IgD-negative memory B cell (primary cell): ENCODE measurements around the gene WDR70. TPM values are rescaled to one million over a fixed set of nuclear protein-coding genes. Genes with fewer than 3 reads are reported as not detected.
A peak's percentile ranks its signal among the peaks of the same experiment; 100 is the strongest.
"Not testable (repeated sequence)": the region's sequence is repeated elsewhere in the genome, so short reads cannot be mapped to it uniquely, and the experiment has no call there.

Experiments
- H3K27ac Mint-ChIP-seq, 3 donors: one replicate each; pipeline ENCODE4 v1.8.0; 2020 to 2022; ENCODE audit warnings: mild to moderate bottlenecking in 3 of 3, mixed read lengths in 3 of 3, moderate library complexity in 1 of 3
- H3K27me3 Mint-ChIP-seq: one replicate; pipeline ENCODE4 v1.8.0; 2021; ENCODE audit warnings: mixed read lengths
- H3K36me3 Mint-ChIP-seq: one replicate; pipeline ENCODE4 v1.8.0; 2020; ENCODE audit warnings: mild to moderate bottlenecking, mixed read lengths
- H3K4me1 Mint-ChIP-seq, 3 donors: one replicate each; pipeline ENCODE4 v1.8.0; 2020 to 2022; ENCODE audit warnings: mixed read lengths in 3 of 3, mild to moderate bottlenecking in 1 of 3
- H3K4me3 Mint-ChIP-seq, 4 donors: one replicate each; pipeline ENCODE4 v1.8.0; 2020 to 2022; ENCODE audit warnings: mild to moderate bottlenecking in 4 of 4, mixed read lengths in 4 of 4, moderate library complexity in 3 of 4
- H3K9me3 Mint-ChIP-seq, 3 donors: one replicate each; pipeline ENCODE4 v1.8.0; 2020 to 2021; ENCODE audit warnings: mixed read lengths in 3 of 3, mild to moderate bottlenecking in 1 of 3
- polyA plus RNA-seq: library from polyadenylated mRNA; unstranded; fragments of 300-500 nt; fragmentation: Illumina TruSeq; gene quantifications from one replicate; pipeline ENCODE4 v1.2.3, GENCODE V29; 2021

The WDR70 gene
- polyA plus RNA-seq, 1 donor from 2014 or later, result 21.6 TPM

GRCh38 chr5:37601163-37601562, 222.0 kb downstream of the WDR70 start:
- Mint-ChIP-seq H3K27me3 (no peaks in the 10 kb centered on the region), H3K27ac (peak overlapping the region in 1 of 3 donors; percentile 78), H3K36me3 (peaks cover 14% of the 10 kb centered on the region), H3K4me1 (peaks cover 0 to 2% (median 0%) of the 10 kb centered on the region in 3 donors), H3K4me3 (no peak overlapping the region), H3K9me3 (peaks cover 4 to 12% (median 9%) of the 10 kb centered on the region in 3 donors)

- peak overlapping the region in 1 of 3 donors; percentile 62 for H3K27ac Mint-ChIP-seq
- H3K4me3 Mint-ChIP-seq, result no peak overlapping the region
- H3K27me3 Mint-ChIP-seq, result no peaks in the 10 kb centered on the region
- peaks cover 0 to 2% (median 0%) of the 10 kb centered on the region in 3 donors for H3K4me1 Mint-ChIP-seq
- peaks cover 4 to 12% (median 9%) of the 10 kb centered on the region in 3 donors for H3K9me3 Mint-ChIP-seq
- H3K36me3 Mint-ChIP-seq, result peaks cover 13% of the 10 kb centered on the region
Observed at GRCh38 chr5:37603072-37603471, 224.0 kb downstream of the WDR70 start.

GRCh38 chr5:37604290-37604689, 225.2 kb downstream of the WDR70 start:
- peaks cover 0 to 2% (median 0%) of the 10 kb centered on the region in 3 donors for H3K4me1 Mint-ChIP-seq
- no peaks in the 10 kb centered on the region for H3K27me3 Mint-ChIP-seq
- H3K27ac Mint-ChIP-seq, result no peak overlapping the region
- peaks cover 4 to 12% (median 9%) of the 10 kb centered on the region in 3 donors for H3K9me3 Mint-ChIP-seq
- no peak overlapping the region for H3K4me3 Mint-ChIP-seq
- peaks cover 18% of the 10 kb centered on the region for H3K36me3 Mint-ChIP-seq

- Mint-ChIP-seq H3K4me1 (no peaks in the 10 kb centered on the region), H3K27me3 (no peaks in the 10 kb centered on the region), H3K9me3 (peaks cover 1 to 4% (median 4%) of the 10 kb centered on the region in 3 donors)
Observed at GRCh38 chr5:37606148-37606547, 227.0 kb downstream of the WDR70 start.

GRCh38 chr5:37606632-37607248, 227.6 kb downstream of the WDR70 start:
- Mint-ChIP-seq H3K9me3 (no peaks in the 10 kb centered on the region), H3K36me3 (peaks cover 18% of the 10 kb centered on the region)

More at GRCh38 chr5:37606148-37606547, 227.0 kb downstream of the WDR70 start:
- Mint-ChIP-seq H3K4me3 (no peak overlapping the region), H3K27ac (no peak overlapping the region), H3K36me3 (peaks cover 22% of the 10 kb centered on the region)

DNA sequence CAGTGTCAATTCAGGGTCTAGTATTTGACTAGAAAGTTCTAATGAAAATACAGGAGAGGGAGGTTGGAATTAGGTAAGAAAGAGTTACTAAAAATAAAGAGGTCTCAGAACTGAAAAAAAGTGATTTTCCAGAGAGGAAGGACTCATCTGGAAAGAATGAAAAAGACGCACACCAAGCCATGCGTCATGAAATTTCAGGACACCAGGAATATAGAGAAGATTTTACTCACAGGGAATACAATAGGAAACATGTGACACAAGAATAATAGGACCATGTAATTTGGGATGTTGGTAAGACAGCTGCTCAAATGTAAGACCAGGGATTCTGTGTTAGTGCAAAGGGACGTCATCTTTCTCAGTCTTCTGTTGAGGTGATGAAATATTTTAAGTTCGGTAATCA, 236.1 kb downstream of the WDR70 start:
- Mint-ChIP-seq H3K9me3 (no peaks in the 10 kb centered on the region), H3K4me1 (no peaks in the 10 kb centered on the region), H3K27ac (no peak overlapping the region)

More at GRCh38 chr5:37606632-37607248, 227.6 kb downstream of the WDR70 start:
- H3K4me3 Mint-ChIP-seq, result no peak overlapping the region
- no peaks in the 10 kb centered on the region for H3K27me3 Mint-ChIP-seq
- H3K27ac Mint-ChIP-seq, result no peak overlapping the region
- H3K4me1 Mint-ChIP-seq, result no peaks in the 10 kb centered on the region

GRCh38 chr5:37619353-37619752, 240.2 kb downstream of the WDR70 start:
- Mint-ChIP-seq H3K27ac (no peak overlapping the region), H3K36me3 (peaks cover 14% of the 10 kb centered on the region), H3K9me3 (peaks cover 2 to 5% (median 3%) of the 10 kb centered on the region in 3 donors), H3K4me1 (no peaks in the 10 kb centered on the region), H3K4me3 (no peak overlapping the region), H3K27me3 (no peaks in the 10 kb centered on the region)

More for the DNA sequence above, 236.1 kb downstream of the WDR70 start:
- H3K27me3 Mint-ChIP-seq, result no peaks in the 10 kb centered on the region
- H3K4me3 Mint-ChIP-seq, result no peak overlapping the region
- H3K36me3 Mint-ChIP-seq, result peaks cover 11% of the 10 kb centered on the region

DNA sequence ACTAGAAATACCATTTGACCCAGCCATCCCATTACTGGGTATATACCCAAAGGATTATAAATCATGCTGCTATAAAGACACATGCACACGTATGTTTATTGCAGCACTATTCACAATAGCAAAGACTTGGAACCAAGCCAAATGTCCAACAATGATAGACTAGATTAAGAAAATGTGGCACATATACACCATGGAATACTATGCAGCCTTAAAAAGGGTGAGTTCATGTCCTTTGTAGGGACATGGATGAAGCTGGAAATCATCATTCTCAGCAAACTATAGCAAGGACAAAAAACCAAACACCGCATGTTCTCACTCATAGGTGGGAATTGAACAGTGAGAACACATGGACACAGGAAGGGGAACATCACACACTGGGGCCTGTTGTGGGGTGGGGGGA, 243.2 kb downstream of the WDR70 start:
- H3K27ac Mint-ChIP-seq, H3K4me3 Mint-ChIP-seq, H3K4me1 Mint-ChIP-seq, H3K27me3 Mint-ChIP-seq: not testable (repeated sequence)
- peaks cover 15% of the 10 kb centered on the region for H3K36me3 Mint-ChIP-seq
- H3K9me3 Mint-ChIP-seq, result peaks cover 5 to 18% (median 5%) of the 10 kb centered on the region in 3 donors

DNA sequence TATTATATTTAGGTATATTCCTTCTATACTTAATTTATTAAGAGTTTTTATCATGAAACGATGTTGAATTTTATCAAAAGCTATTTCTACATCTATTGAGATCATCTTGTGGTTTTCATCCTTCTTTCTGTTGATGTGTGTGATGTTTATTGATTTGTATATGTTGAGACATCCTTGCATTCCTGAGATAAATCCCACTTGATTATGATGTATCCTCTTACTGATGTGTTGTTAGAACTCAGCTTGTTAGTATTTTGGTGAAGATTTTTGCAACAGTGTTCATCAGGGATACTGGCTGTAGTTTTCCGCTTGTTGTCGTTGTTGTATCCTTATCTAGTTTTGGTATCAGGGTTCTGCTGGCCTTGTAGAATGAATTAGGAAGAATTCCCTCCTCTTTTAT, 247.1 kb downstream of the WDR70 start:
- peaks cover 23% of the 10 kb centered on the region for H3K36me3 Mint-ChIP-seq
- H3K4me1 Mint-ChIP-seq, result no peaks in the 10 kb centered on the region
- no peak overlapping the region for H3K4me3 Mint-ChIP-seq
- H3K27me3 Mint-ChIP-seq, result no peaks in the 10 kb centered on the region
- no peak overlapping the region for H3K27ac Mint-ChIP-seq
- H3K9me3 Mint-ChIP-seq, result peaks cover 5 to 34% (median 18%) of the 10 kb centered on the region in 3 donors

- Mint-ChIP-seq H3K36me3 (peaks cover 21% of the 10 kb centered on the region), H3K27me3 (no peaks in the 10 kb centered on the region), H3K27ac (no peak overlapping the region), H3K9me3 (peaks cover 5 to 34% (median 18%) of the 10 kb centered on the region in 3 donors), H3K4me3 (no peak overlapping the region), H3K4me1 (no peaks in the 10 kb centered on the region)
Observed at GRCh38 chr5:37628876-37629275, 249.8 kb downstream of the WDR70 start.

- Mint-ChIP-seq H3K4me1 (no peaks in the 10 kb centered on the region), H3K27me3 (no peaks in the 10 kb centered on the region), H3K27ac (no peak overlapping the region), H3K4me3 (no peak overlapping the region), H3K36me3 (peaks cover 20% of the 10 kb centered on the region), H3K9me3 (peaks cover 4 to 22% (median 21%) of the 10 kb centered on the region in 3 donors)
Observed at GRCh38 chr5:37631939-37632338, 252.8 kb downstream of the WDR70 start.

- Mint-ChIP-seq H3K4me1 (no peaks in the 10 kb centered on the region), H3K9me3 (peaks cover 0 to 3% (median 0%) of the 10 kb centered on the region in 3 donors), H3K4me3 (no peak overlapping the region), H3K27ac (no peak overlapping the region), H3K36me3 (peaks cover 4% of the 10 kb centered on the region), H3K27me3 (no peaks in the 10 kb centered on the region)
Observed at GRCh38 chr5:37637165-37637845, 258.2 kb downstream of the WDR70 start.

DNA sequence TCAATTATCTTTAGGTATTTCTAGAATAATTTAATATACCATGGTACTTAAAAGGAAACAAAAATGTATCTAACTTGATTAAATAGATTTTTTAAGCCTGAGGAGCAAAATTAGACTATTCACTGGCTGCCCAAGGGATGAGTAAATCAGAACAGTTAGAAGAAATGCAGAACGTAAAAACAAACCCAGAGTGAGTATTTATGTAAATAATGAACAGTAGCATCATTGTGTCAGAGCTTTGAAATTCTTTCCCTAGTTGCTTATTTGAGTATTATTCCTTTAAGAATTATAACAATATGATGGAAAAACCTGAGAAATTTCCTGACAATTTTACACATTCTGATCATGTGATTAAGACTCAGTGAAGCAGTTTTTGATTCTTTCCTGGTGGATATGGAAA, 259.8 kb downstream of the WDR70 start:
- Mint-ChIP-seq H3K9me3 (peaks cover 0 to 9% (median 4%) of the 10 kb centered on the region in 3 donors), H3K36me3 (peaks cover 7% of the 10 kb centered on the region), H3K27ac (no peak overlapping the region), H3K4me1 (no peaks in the 10 kb centered on the region), H3K4me3 (no peak overlapping the region), H3K27me3 (no peaks in the 10 kb centered on the region)

GRCh38 chr5:37640088-37640487, 261.0 kb downstream of the WDR70 start:
- H3K27ac Mint-ChIP-seq, result no peak overlapping the region
- H3K27me3 Mint-ChIP-seq, result no peaks in the 10 kb centered on the region
- H3K36me3 Mint-ChIP-seq, result peaks cover 16% of the 10 kb centered on the region
- H3K9me3 Mint-ChIP-seq, result peaks cover under 1 to 15% (median 9%) of the 10 kb centered on the region in 3 donors
- H3K4me1 Mint-ChIP-seq, result peaks cover 0 to 2% (median 0%) of the 10 kb centered on the region in 3 donors
- no peak overlapping the region for H3K4me3 Mint-ChIP-seq

GRCh38 chr5:37641933-37642332, 262.8 kb downstream of the WDR70 start:
- peaks cover 13% of the 10 kb centered on the region for H3K36me3 Mint-ChIP-seq
- H3K4me1 Mint-ChIP-seq, result peaks cover 0 to 2% (median 0%) of the 10 kb centered on the region in 3 donors
- H3K4me3 Mint-ChIP-seq, result no peak overlapping the region
- H3K27me3 Mint-ChIP-seq, result no peaks in the 10 kb centered on the region
- no peak overlapping the region for H3K27ac Mint-ChIP-seq
- peaks cover 4 to 23% (median 13%) of the 10 kb centered on the region in 3 donors for H3K9me3 Mint-ChIP-seq
